Transverse colon (tissue), 4 donors: ENCODE measurements around the gene ZBTB44. TPM values are rescaled to one million over a fixed set of nuclear protein-coding genes. Genes with fewer than 3 reads are reported as not detected.

Experiments used
- DNase-seq: peaks from one replicate; pipeline ENCODE4 v3.0.0-alpha.2; 2019
- H3K27ac ChIP-seq, 4 donors: fragments of 200-600 bp; sonication (generic); 2 replicates each; pipeline ENCODE4 v1.5.1; 2016 to 2018; ENCODE audit warnings: inconsistent platforms in 4 of 4
- H3K27me3 ChIP-seq: fragments of 200-600 bp; sonication (generic); 2 replicates; pipeline ENCODE4 v1.5.1; 2017; ENCODE audit warnings: inconsistent platforms
- H3K36me3 ChIP-seq, 4 donors: fragments of 200-600 bp; sonication (generic); 2 replicates each; pipeline ENCODE4 v1.5.1; 2017 to 2019; ENCODE audit warnings: inconsistent platforms in 4 of 4
- H3K4me1 ChIP-seq, 4 donors: fragments of 200-600 bp; sonication (generic); 2 replicates each; pipeline ENCODE4 v1.5.1; 2017 to 2020; ENCODE audit warnings: inconsistent platforms in 4 of 4
- H3K4me3 ChIP-seq, 4 donors: fragments of 200-600 bp; sonication (generic); 1 replicate in 1 of 4; 2 replicates in 3 of 4; pipeline versions ENCODE4 v1.5.1 to v1.6.1; 2017 to 2019; ENCODE audit warnings: inconsistent platforms in 4 of 4
- H3K9me3 ChIP-seq, 2 donors: fragments of 200-600 bp; sonication (generic); 2 replicates each; pipeline ENCODE4 v1.5.1; 2017 to 2019; ENCODE audit warnings: inconsistent platforms in 2 of 2
- EP300 ChIP-seq: sonication (generic); formaldehyde crosslinking; IDR thresholded peaks from one replicate; pipeline ENCODE4 v1.6.1; 2017; ENCODE audit warnings: antibody characterized with exemption, low read depth
- POLR2A ChIP-seq: fragments of 450-650 bp; IDR thresholded peaks from one replicate; pipeline ENCODE4 v1.6.1; 2016; ENCODE audit warnings: antibody characterized with exemption, mild to moderate bottlenecking, moderate library complexity
- POLR2AphosphoS5 ChIP-seq, 3 donors: sonication (generic); formaldehyde crosslinking; IDR thresholded peaks; one replicate each; pipeline ENCODE4 v1.6.1; 2016; ENCODE audit warnings: antibody characterized with exemption in 3 of 3
- WGBS, 2 donors: methylation state at CpG; one replicate each; pipeline ENCODE4 v1.1.5; 2018; ENCODE audit warnings: low coverage in 1 of 2; 5-methylcytosine and 5-hydroxymethylcytosine counted together
- in situ Hi-C, 4 donors: fragments of 200-750 bp; cut with MboI; loops; one replicate each; pipeline versions ENCODE4 v1.15.0 to v1.15.1; 2017; ENCODE audit warnings: low sequenced_read_pairs in 3 of 4, low pct_ligation_motif_present in 1 of 4, low pct_unique_long_range_greater_than_20kb in 1 of 4
- intact Hi-C: fragments of 100-400 bp; cut with DNase I; formaldehyde crosslinking; loops from one replicate; pipeline ENCODE4 v1.15.1; 2023; ENCODE audit warnings: low total_unique reads
- total RNA-seq, 4 donors: library from RNA; depleted of rRNA; stranded (reverse); fragments of >200 nt; gene quantifications; one replicate each; pipeline ENCODE4 v1.1.0, GENCODE V29; 2016
- TF ChIP-seq, protein P1 (sequence below), 5 experiments: fragments of 200-600 bp in 3 of 5; fragments of 450-650 bp in 2 of 5; sonication (generic) in 3 of 5; IDR thresholded peaks; 1 replicate in 2 of 5; 2 replicates in 3 of 5; pipeline ENCODE4 v1.5.1; 2016 to 2017; ENCODE audit warnings: antibody characterized with exemption in 5 of 5, inconsistent platforms in 3 of 5, mild to moderate bottlenecking in 2 of 5, moderate library complexity in 1 of 5

Gene ZBTB44
- total RNA-seq, 4 donors from 2014 or later: 29.7 to 64.0 (median 48.6) TPM

DNA sequence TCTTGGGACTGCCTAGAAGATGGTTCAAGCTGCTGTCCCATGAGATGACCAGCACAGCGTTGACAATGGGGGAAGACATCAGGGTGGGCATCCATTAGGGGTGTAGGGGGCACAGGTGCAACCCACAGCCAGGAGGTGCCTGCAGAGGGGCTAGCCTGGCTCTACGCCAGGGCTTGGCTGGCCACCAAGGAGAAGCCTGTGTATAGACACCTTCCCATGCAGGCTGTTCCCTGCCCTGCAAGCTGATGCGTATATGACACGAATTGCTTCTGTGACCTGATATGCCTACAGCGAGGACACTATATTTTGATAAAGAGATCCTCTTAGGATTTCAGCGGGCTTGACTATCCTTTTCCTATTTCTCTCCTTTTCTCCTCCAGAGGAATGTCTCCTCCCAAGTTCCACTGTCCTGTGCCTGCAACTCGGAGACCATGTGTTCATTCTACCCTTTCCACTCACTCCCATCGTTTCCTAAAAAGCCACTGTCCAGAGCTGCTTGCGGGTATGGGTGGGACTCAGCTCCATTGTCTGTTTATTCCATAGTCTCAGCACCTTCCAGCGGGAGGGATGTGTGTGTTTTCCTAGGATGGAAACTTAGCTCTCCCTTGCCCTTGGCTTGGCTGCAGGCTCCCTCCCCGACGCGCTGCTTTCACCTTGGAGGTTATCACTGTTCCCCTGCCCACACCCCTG lies 99.0 kb downstream of the ZBTB44 start:
- in situ Hi-C loops (loop anchor here (10.0 to 25.0 kb wide), 4 partner anchors 172 to 647 kb away; partner anchors contain the start of gene ADAMTS8 (in 1 of the 4)), intact Hi-C loops (loop anchor here (10.0 kb wide), 1 partner anchor 169 kb away; no protein-coding TSS in a partner anchor)
- H3K27ac ChIP-seq: no peak overlapping the region
- H3K36me3 ChIP-seq: no peaks in the 10 kb centered on the region
- H3K9me3 ChIP-seq: no peaks in the 10 kb centered on the region
- H3K4me1 ChIP-seq: peaks cover 0 to 7% (median 2%) of the 10 kb centered on the region in 4 donors
- TF ChIP-seq POLR2AphosphoS5 (IDR thresholded peaks at IDR 0.05) (peak in 1 of 3 donors; percentile 13), EP300 (no peak)
- no peaks in the 10 kb centered on the region for H3K27me3 ChIP-seq
- 53 to 64% methylated on average over 7 to 13 of the region's 13 CpGs for WGBS, 2 donors
- H3K4me3 ChIP-seq: no peak overlapping the region
- peak; percentile 7 for DNase-seq

DNA sequence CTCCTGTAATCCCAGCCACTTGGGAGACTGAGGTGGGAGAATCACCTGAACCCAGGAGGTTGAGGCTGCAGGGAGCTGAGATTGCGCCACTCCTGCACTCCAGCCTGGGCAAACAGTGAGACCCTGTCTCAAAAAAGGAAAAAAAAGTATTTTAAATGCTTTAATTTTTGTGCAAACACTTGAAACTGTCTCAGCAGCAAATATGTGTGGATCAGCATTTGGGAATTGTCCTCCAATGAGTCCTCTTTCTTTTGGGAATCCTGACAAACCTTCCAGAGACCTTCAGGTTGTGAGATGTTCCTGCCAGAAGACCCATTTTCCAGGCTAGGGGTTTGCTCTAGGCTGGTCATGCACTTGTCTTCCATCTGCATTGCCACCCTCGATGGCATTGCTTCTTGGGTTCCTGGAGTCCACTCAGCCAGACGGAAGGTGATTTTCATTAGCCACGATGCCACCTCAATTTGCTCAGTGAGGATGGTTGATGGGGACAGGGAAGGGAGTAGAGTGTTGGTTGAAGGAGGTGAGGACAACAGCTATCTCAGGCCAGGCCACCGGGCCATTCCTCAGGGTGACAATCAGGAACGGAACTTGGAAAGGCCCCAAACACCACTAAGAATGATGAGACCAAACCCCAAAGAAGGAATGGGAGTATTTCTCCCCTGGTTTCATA lies 99.7 kb downstream of the ZBTB44 start:
- intact Hi-C loops (loop anchor here (5.0 to 10.0 kb wide), 2 partner anchors 170 to 212 kb away; partner anchors contain the start of gene ADAMTS8), in situ Hi-C loops (loop anchor here (10.0 to 25.0 kb wide), 4 partner anchors 172 to 647 kb away; partner anchors contain the start of gene ADAMTS8 (in 1 of the 4))
- H3K36me3 ChIP-seq: no peaks in the 10 kb centered on the region
- no peaks in the 10 kb centered on the region for H3K27me3 ChIP-seq
- H3K9me3 ChIP-seq: no peaks in the 10 kb centered on the region
- WGBS, 2 donors: 40 to 77% methylated on average over 3 to 6 of the region's 6 CpGs
- DNase-seq: no peak
- H3K4me1 ChIP-seq: peaks cover 0 to 7% (median 2%) of the 10 kb centered on the region in 4 donors
- TF ChIP-seq, protein P1, sequence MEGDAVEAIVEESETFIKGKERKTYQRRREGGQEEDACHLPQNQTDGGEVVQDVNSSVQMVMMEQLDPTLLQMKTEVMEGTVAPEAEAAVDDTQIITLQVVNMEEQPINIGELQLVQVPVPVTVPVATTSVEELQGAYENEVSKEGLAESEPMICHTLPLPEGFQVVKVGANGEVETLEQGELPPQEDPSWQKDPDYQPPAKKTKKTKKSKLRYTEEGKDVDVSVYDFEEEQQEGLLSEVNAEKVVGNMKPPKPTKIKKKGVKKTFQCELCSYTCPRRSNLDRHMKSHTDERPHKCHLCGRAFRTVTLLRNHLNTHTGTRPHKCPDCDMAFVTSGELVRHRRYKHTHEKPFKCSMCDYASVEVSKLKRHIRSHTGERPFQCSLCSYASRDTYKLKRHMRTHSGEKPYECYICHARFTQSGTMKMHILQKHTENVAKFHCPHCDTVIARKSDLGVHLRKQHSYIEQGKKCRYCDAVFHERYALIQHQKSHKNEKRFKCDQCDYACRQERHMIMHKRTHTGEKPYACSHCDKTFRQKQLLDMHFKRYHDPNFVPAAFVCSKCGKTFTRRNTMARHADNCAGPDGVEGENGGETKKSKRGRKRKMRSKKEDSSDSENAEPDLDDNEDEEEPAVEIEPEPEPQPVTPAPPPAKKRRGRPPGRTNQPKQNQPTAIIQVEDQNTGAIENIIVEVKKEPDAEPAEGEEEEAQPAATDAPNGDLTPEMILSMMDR (IDR thresholded peaks at IDR 0.05): no peak
- peak; percentile 18 for TF ChIP-seq POLR2A
- no peak overlapping the region for H3K4me3 ChIP-seq
- H3K27ac ChIP-seq: no peak overlapping the region

DNA sequence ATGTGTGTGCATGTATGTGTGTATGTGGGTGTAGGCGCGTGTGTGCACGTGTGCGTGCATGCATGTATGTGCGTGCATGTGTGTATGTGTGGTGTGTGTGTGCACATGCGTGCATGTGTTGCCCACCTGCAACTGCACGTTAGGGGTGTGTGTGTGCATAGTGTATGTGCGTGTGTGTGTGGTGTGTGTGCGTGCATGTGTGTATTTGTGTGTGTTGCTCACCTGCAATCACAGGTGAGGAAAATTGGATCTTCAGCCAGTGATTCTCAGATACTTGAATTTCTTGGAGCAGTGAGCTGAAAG lies 100.8 kb downstream of the ZBTB44 start:
- peak; percentile 8 for TF ChIP-seq POLR2A
- TF ChIP-seq, protein P1 (IDR thresholded peaks at IDR 0.05): no peak
- TF ChIP-seq EP300: no peak
- H3K4me3 ChIP-seq: no peak overlapping the region
- H3K4me1 ChIP-seq: peaks cover 0 to 7% (median 2%) of the 10 kb centered on the region in 4 donors
- no peaks in the 10 kb centered on the region for H3K27me3 ChIP-seq
- WGBS, 2 donors: 95 to 97% methylated on average over 7 to 9 of the region's 9 CpGs
- H3K9me3 ChIP-seq: no peaks in the 10 kb centered on the region
- in situ Hi-C loops (loop anchor here (10.0 to 25.0 kb wide), 4 partner anchors 173 to 648 kb away; partner anchors contain the start of gene ADAMTS8 (in 1 of the 4)), intact Hi-C loops (loop anchor here (5.0 to 10.0 kb wide), 2 partner anchors 171 to 213 kb away; partner anchors contain the start of gene ADAMTS8)
- no peak for DNase-seq
- H3K27ac ChIP-seq: no peak overlapping the region
- H3K36me3 ChIP-seq: no peaks in the 10 kb centered on the region

DNA sequence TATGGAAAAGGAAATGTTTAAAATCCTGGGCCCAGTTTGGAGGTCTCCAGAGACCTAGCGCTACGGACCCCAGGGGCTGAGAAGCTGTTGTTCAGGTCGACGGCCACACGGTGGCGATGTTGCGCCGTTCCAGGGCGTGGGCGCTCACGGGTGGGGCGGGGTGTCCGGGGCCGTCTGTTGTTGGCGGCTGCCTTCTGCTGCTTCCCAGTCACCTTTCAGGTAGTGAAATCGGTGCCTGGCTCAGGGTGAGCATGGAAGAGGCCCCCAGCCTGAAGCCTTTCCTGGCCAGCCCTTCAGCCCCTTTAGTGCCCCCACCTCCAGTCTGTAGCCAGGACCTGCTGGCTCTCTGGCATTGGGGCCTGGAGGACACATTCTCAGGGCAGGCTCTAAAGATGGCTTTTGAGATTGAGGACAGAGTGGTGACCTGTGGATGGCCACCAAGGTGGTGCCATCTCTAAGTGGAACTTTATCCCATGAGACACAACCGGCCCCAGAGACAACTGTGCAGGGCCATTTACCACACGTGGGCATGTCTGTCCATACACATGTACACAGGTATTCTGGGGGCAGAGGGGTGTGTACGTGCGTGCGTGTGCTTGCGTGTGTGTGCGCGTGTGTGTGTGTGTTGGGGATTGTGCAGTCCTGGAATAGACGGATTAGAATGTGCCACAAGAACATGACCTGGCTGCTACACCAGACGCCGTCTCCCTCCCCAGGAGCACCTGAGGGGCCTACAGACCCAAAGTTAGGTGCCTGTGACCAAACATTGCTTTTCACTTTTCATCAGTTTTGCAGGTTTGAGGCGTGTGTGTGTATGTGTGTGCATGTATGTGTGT lies 101.4 kb downstream of the ZBTB44 start:
- in situ Hi-C loops: loop anchor here (10.0 to 25.0 kb wide), 4 partner anchors 174 to 649 kb away; partner anchors contain the start of gene ADAMTS8 (in 1 of the 4)

More for the DNA sequence above, 101.4 kb downstream of the ZBTB44 start:
- no peaks in the 10 kb centered on the region for H3K9me3 ChIP-seq
- H3K27me3 ChIP-seq: no peaks in the 10 kb centered on the region
- peaks cover 0 to 3% (median 0%) of the 10 kb centered on the region in 4 donors for H3K36me3 ChIP-seq
- H3K27ac ChIP-seq: peak overlapping the region in 1 of 4 donors; percentile 9
- TF ChIP-seq EP300: no peak
- peak in 1 of 3 donors; percentile 27 for TF ChIP-seq POLR2AphosphoS5 (IDR thresholded peaks at IDR 0.05)
- TF ChIP-seq, protein P1 (IDR thresholded peaks at IDR 0.05): peak; percentile 92 to 98 (median 97)
- TF ChIP-seq POLR2A: no peak
- no peak overlapping the region for H3K4me3 ChIP-seq
- intact Hi-C loops: loop anchor here (5.0 to 10.0 kb wide), 2 partner anchors 171 to 214 kb away; partner anchors contain the start of gene ADAMTS8
- DNase-seq: peak; percentile 75
- peaks cover 0 to 7% (median 2%) of the 10 kb centered on the region in 4 donors for H3K4me1 ChIP-seq
- 37% methylated on average over 28 of the region's 28 CpGs; no CpG with 5 or more reads in 1 of the 2 donors for WGBS, 2 donors
